SJCRH30 (cell line): ENCODE results near the gene WARS2. TPM values are rescaled to one million over a fixed set of nuclear protein-coding genes. Genes with fewer than 3 reads are reported as not detected.
A peak's percentile ranks its signal among the peaks of the same experiment; 100 is the strongest.
"Not testable (repeated sequence)": the region's sequence is repeated elsewhere in the genome, so short reads cannot be mapped to it uniquely, and the experiment has no call there.

ENCODE experiments used
- DNase-seq, 2 experiments: peaks; one replicate each; pipeline ENCODE4 v3.0.0-alpha.2; 2015 to 2020
- H3K27ac ChIP-seq: fragments of 250-450 bp; sonication (Bioruptor Pico); 2 replicates; pipeline ENCODE4 v1.5.1; 2020; ENCODE audit warnings: mild to moderate bottlenecking, moderate library complexity
- H3K27me3 ChIP-seq: fragments of 250-450 bp; sonication (Bioruptor Pico); 2 replicates; pipeline ENCODE4 v1.5.1; 2020; ENCODE audit warnings: mild to moderate bottlenecking, moderate library complexity
- H3K36me3 ChIP-seq: fragments of 250-450 bp; sonication (Bioruptor Pico); 2 replicates; pipeline ENCODE4 v1.5.1; 2020; ENCODE audit warnings: mild to moderate bottlenecking, moderate library complexity
- H3K4me1 ChIP-seq: fragments of 250-450 bp; sonication (Bioruptor Pico); 2 replicates; pipeline ENCODE4 v1.5.1; 2020; ENCODE audit warnings: mild to moderate bottlenecking, moderate library complexity
- H3K4me3 ChIP-seq: fragments of 250-450 bp; sonication (Bioruptor Pico); 2 replicates; pipeline ENCODE4 v1.5.1; 2020; ENCODE audit warnings: mild to moderate bottlenecking, moderate library complexity
- H3K9me3 ChIP-seq: fragments of 250-450 bp; sonication (Bioruptor Pico); replicated peaks from 2 replicates; pipeline ENCODE4 v1.5.1; 2020; ENCODE audit warnings: mild to moderate bottlenecking, moderate library complexity
- total RNA-seq: library from RNA; depleted of rRNA; stranded (reverse); fragments of >200 nt; shearing (Covaris generic); gene quantifications from 2 replicates; pipeline ENCODE4 v1.2.3, GENCODE V29; 2014; rRNA removed

Gene WARS2
- total RNA-seq = 21.8 and 24.5 TPM in 2 replicates

GRCh38 chr1:119140177-119141019, at the start of gene WARS2:
Gene WARS2 (minus strand): TSS chr1:119140653. CDS start chr1:119140644, 9 bp downstream.
- peak within 1 kb of the TSS; percentile 71 for H3K4me3 ChIP-seq

GRCh38 chr1:119188926-119189325, 48.5 kb upstream of the WARS2 start:
- H3K27me3 ChIP-seq = no peaks in the 10 kb centered on the region
- H3K4me3 ChIP-seq = no peak overlapping the region
- H3K9me3 ChIP-seq = peaks cover 3% of the 10 kb centered on the region; the same call in 1 of the 2 replicates
- no peaks in the 10 kb centered on the region for H3K36me3 ChIP-seq
- DNase-seq = no peak
- H3K4me1 ChIP-seq = no peaks in the 10 kb centered on the region
- H3K27ac ChIP-seq = no peak overlapping the region

More at GRCh38 chr1:119140177-119141019, at the start of gene WARS2:
- peaks cover 6% of the 10 kb centered on the region; the same call in 1 of the 2 replicates for H3K4me1 ChIP-seq
- peak; percentile 98 to 99 for DNase-seq
- H3K27me3 ChIP-seq = no peaks in the 10 kb centered on the region
- H3K9me3 ChIP-seq = no peaks in the 10 kb centered on the region
- no peaks in the 10 kb centered on the region for H3K36me3 ChIP-seq
- H3K27ac ChIP-seq = peak within 1 kb of the TSS; percentile 97

GRCh38 chr1:119187416-119187815, 47.0 kb upstream of the WARS2 start:
- DNase-seq = no peak
- Histone ChIP-seq H3K27ac (no peak overlapping the region), H3K36me3 (no peaks in the 10 kb centered on the region), H3K4me1 (no peaks in the 10 kb centered on the region), H3K4me3 (no peak overlapping the region), H3K27me3 (no peaks in the 10 kb centered on the region), H3K9me3 (peaks cover 3% of the 10 kb centered on the region; the same call in 1 of the 2 replicates)

- H3K9me3 ChIP-seq = peaks cover 3% of the 10 kb centered on the region; the same call in 1 of the 2 replicates
- no peak for DNase-seq
Measured at GRCh38 chr1:119186471-119186870, 46.0 kb upstream of the WARS2 start.

GRCh38 chr1:119184972-119185371, 44.5 kb upstream of the WARS2 start:
- no peaks in the 10 kb centered on the region for H3K27me3 ChIP-seq
- H3K9me3 ChIP-seq = peaks cover 3% of the 10 kb centered on the region; the same call in 1 of the 2 replicates
- no peak overlapping the region for H3K4me3 ChIP-seq
- H3K27ac ChIP-seq = no peak overlapping the region
- no peaks in the 10 kb centered on the region for H3K4me1 ChIP-seq
- DNase-seq = no peak
- H3K36me3 ChIP-seq = no peaks in the 10 kb centered on the region

More at GRCh38 chr1:119186471-119186870, 46.0 kb upstream of the WARS2 start:
- Histone ChIP-seq H3K4me3 (no peak overlapping the region), H3K36me3 (no peaks in the 10 kb centered on the region), H3K27ac (no peak overlapping the region), H3K27me3 (no peaks in the 10 kb centered on the region), H3K4me1 (no peaks in the 10 kb centered on the region)

GRCh38 chr1:119181218-119181617, 40.8 kb upstream of the WARS2 start:
- DNase-seq = no peak
- H3K27ac ChIP-seq = no peak overlapping the region
- H3K27me3 ChIP-seq = no peaks in the 10 kb centered on the region
- no peaks in the 10 kb centered on the region for H3K4me1 ChIP-seq
- no peak overlapping the region for H3K4me3 ChIP-seq
- no peaks in the 10 kb centered on the region for H3K36me3 ChIP-seq
- no peaks in the 10 kb centered on the region for H3K9me3 ChIP-seq

- no peak overlapping the region for H3K27ac ChIP-seq
- H3K27me3 ChIP-seq = no peaks in the 10 kb centered on the region
- H3K9me3 ChIP-seq = no peaks in the 10 kb centered on the region
- H3K36me3 ChIP-seq = no peaks in the 10 kb centered on the region
- no peak for DNase-seq
- no peaks in the 10 kb centered on the region for H3K4me1 ChIP-seq
- H3K4me3 ChIP-seq = no peak overlapping the region
Measured at GRCh38 chr1:119179051-119179450, 38.6 kb upstream of the WARS2 start.

GRCh38 chr1:119172927-119173326, 32.5 kb upstream of the WARS2 start:
- H3K27ac ChIP-seq, H3K36me3 ChIP-seq, H3K4me3 ChIP-seq, DNase-seq, H3K4me1 ChIP-seq, H3K9me3 ChIP-seq, H3K27me3 ChIP-seq: not testable (repeated sequence)

GRCh38 chr1:119171381-119172010, 31.0 kb upstream of the WARS2 start:
- not testable (repeated sequence) for H3K27ac ChIP-seq, DNase-seq, H3K4me1 ChIP-seq, H3K4me3 ChIP-seq, H3K36me3 ChIP-seq, H3K9me3 ChIP-seq, H3K27me3 ChIP-seq

- Histone ChIP-seq H3K4me1 (0 out of 2 replicates have a peak, but pooled peaks cover 11% of the 10 kb centered on the region), H3K27me3 (no peaks in the 10 kb centered on the region), H3K9me3 (no peaks in the 10 kb centered on the region), H3K27ac (no peak overlapping the region), H3K4me3 (no peak overlapping the region), H3K36me3 (peaks cover 5% of the 10 kb centered on the region; the same call in 1 of the 2 replicates)
- no peak for DNase-seq
Measured at GRCh38 chr1:119163396-119163795, 22.9 kb upstream of the WARS2 start.

GRCh38 chr1:119160866-119161265, 20.4 kb upstream of the WARS2 start:
- Histone ChIP-seq H3K4me1 (0 out of 2 replicates have a peak, but pooled peaks cover 11% of the 10 kb centered on the region), H3K27ac (no peak overlapping the region), H3K36me3 (peaks cover 15% of the 10 kb centered on the region), H3K4me3 (no peak overlapping the region), H3K27me3 (no peaks in the 10 kb centered on the region), H3K9me3 (no peaks in the 10 kb centered on the region)
- DNase-seq = no peak

GRCh38 chr1:119160409-119160808, 20.0 kb upstream of the WARS2 start:
- Histone ChIP-seq H3K9me3 (no peaks in the 10 kb centered on the region), H3K27me3 (no peaks in the 10 kb centered on the region), H3K4me1 (0 out of 2 replicates have a peak, but pooled peaks cover 11% of the 10 kb centered on the region), H3K4me3 (no peak overlapping the region), H3K36me3 (peaks cover 15% of the 10 kb centered on the region), H3K27ac (no peak overlapping the region)
- no peak for DNase-seq

GRCh38 chr1:119159966-119160365, 19.5 kb upstream of the WARS2 start:
- H3K36me3 ChIP-seq = peaks cover 15% of the 10 kb centered on the region
- H3K27ac ChIP-seq = peak overlapping the region; percentile 39
- H3K9me3 ChIP-seq = 0 out of 2 replicates have a peak, but pooled peaks cover 3% of the 10 kb centered on the region
- peak; percentile 41 to 71 for DNase-seq
- 0 out of 2 replicates have a peak, but pooled peaks cover 11% of the 10 kb centered on the region for H3K4me1 ChIP-seq
- no peaks in the 10 kb centered on the region for H3K27me3 ChIP-seq
- H3K4me3 ChIP-seq = no peak overlapping the region

- peak overlapping the region; percentile 39; the same call in 1 of the 2 replicates for H3K27ac ChIP-seq
- DNase-seq = no peak
- H3K27me3 ChIP-seq = no peaks in the 10 kb centered on the region
- H3K9me3 ChIP-seq = peaks cover 6% of the 10 kb centered on the region; the same call in 1 of the 2 replicates
- H3K4me3 ChIP-seq = no peak overlapping the region
- H3K36me3 ChIP-seq = peaks cover 15% of the 10 kb centered on the region
- 0 out of 2 replicates have a peak, but pooled peaks cover 11% of the 10 kb centered on the region for H3K4me1 ChIP-seq
Measured at GRCh38 chr1:119159111-119159510, 18.7 kb upstream of the WARS2 start.

- H3K4me3 ChIP-seq, H3K27ac ChIP-seq, DNase-seq, H3K9me3 ChIP-seq, H3K27me3 ChIP-seq: not testable (repeated sequence)
- H3K4me1 ChIP-seq = 0 out of 2 replicates have a peak, but pooled peaks cover 11% of the 10 kb centered on the region
- peaks cover 15% of the 10 kb centered on the region for H3K36me3 ChIP-seq
Measured at GRCh38 chr1:119156761-119157160, 16.3 kb upstream of the WARS2 start.
